AG10803 (cell line): ENCODE measurements around the gene CGB1.
A peak's percentile ranks its signal among the peaks of the same experiment; 100 is the strongest.
"Not testable (repeated sequence)": the region's sequence is repeated elsewhere in the genome, so short reads cannot be mapped to it uniquely, and the experiment has no call there.

Source experiments
- DNase-seq: peaks from one replicate; pipeline ENCODE4 v3.0.0; 2010; ENCODE audit warnings: low read depth
- H3K4me3 ChIP-seq: 2 replicates; pipeline ENCODE4 v1.5.1; 2011; ENCODE audit warnings: mild to moderate bottlenecking, low read length, control low read depth
- TF ChIP-seq, protein P1 (sequence below): conservative IDR thresholded peaks from 2 replicates; pipeline ENCODE4 v1.5.1; 2011; ENCODE audit warnings: mild to moderate bottlenecking, low read length, control low read depth, inconsistent platforms

CGB1 gene

DNA sequence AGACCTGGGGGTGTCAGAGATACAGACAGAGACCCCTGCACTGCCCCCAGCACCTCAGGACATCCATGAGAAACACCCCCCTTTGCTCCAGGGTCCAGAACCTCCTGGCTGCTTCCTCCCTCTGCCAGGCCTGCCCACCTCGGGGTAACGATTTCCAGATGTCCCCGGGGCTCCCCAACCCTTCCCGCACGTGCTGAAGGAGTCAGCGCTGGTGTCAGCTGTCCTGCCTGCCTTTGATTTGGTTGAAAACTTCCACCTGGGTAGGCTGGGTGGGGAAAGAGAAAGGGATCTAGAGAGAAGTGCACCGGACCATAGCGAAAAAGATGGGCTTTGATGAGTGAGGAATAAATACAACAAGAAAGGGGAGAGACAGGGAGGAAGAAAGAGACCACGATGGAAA, 22.4 kb upstream of the CGB1 start:
- H3K4me3 ChIP-seq = no peak overlapping the region
- TF ChIP-seq, protein P1, sequence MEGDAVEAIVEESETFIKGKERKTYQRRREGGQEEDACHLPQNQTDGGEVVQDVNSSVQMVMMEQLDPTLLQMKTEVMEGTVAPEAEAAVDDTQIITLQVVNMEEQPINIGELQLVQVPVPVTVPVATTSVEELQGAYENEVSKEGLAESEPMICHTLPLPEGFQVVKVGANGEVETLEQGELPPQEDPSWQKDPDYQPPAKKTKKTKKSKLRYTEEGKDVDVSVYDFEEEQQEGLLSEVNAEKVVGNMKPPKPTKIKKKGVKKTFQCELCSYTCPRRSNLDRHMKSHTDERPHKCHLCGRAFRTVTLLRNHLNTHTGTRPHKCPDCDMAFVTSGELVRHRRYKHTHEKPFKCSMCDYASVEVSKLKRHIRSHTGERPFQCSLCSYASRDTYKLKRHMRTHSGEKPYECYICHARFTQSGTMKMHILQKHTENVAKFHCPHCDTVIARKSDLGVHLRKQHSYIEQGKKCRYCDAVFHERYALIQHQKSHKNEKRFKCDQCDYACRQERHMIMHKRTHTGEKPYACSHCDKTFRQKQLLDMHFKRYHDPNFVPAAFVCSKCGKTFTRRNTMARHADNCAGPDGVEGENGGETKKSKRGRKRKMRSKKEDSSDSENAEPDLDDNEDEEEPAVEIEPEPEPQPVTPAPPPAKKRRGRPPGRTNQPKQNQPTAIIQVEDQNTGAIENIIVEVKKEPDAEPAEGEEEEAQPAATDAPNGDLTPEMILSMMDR = no peak
- no peak for DNase-seq

DNA sequence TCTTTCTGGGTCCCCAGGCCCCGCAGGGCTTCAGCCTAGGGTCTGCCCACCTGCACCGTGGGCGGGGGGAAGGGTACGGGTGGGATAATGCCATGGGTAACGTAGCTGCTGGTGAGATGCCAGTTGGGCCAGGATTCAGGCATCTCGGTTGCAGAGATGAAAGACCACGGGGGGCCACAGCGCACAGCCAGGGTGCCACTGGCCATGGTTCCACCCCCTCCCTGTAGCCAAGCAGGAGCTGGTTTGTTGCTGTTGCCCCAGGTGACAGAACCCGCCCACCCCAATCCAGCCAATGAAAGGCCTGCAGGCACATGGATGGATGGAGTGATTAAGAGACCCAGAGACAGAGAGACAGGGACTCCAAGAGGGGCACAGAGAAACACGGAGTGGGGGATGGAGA, 21.9 kb upstream of the CGB1 start:
- TF ChIP-seq, protein P1 = no peak
- peak; percentile 53 for DNase-seq
- no peak overlapping the region for H3K4me3 ChIP-seq

DNA sequence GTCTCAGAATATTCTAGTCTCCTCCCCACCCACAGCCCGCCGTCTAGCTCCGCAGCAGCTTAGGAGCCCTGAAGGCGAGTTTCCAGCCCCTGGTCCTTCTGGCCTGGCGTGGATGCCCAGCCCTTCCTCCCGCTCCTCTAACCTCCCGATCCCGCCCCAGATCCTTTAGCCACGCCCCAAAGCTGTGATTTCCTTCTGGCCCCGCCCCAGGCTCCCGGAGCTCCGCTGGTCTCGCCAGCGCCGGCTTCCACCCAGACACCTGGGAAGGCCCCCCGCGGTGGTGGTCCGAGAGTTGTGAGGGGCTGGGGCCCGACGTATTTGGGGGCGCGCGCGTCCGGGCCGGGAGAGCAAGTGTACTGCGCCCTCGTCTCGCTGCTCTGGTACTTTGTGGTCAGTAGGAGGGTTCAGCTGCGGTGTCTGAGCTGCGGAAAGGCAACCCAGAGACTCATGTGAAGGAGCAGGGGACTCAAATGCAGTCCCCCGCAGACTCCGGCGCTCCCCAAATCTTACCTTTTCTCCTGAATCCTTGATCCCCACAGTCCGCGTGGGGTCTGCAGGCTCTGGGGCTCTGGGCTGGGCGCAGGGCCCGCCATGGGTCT, 21.0 kb upstream of the CGB1 start, which contains the start of gene CGB7:
Gene CGB7, minus strand, starts transcription at position 114 of the 599 bp plus-strand sequence. CDS start 2,374 bp downstream, outside the sequence.
- H3K4me3 ChIP-seq = peak within 1 kb of the TSS; percentile 65
- DNase-seq = peak; percentile 56
- TF ChIP-seq, protein P1 = no peak

DNA sequence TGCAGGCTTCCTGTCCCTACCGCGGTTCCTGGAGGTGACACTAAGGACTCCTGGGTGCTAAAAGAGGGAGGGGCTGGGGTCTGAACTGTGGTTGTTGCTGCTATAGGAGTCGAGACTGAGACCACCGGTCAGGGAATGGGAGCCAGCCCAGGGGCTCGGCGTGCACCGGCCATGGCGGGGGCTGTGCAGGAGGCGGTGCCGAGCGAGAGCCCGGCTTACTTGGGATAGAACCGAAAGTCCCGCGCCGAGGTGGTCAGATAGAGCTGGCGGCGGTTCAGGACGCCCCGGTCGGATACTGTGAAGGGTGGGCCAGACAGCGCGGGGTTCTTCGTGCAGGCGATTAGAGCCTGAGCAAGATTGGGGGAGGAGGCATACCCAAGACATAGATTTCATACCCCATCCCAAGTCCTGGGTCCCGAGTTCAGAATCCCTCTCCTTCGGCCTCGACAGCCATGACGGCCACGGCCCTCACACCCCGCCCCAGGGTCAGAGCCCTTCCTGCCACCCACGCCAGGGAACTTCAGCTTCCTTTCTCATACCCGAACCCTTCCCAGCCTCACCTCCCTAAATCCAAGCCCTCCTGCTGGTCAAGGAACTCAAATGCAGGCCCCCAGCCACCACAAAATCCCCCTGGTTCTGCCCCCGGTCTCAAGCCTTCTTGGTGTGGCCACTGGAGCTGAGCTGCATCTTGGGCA, 20.4 kb upstream of the CGB1 start:
- H3K4me3 ChIP-seq = peak overlapping the region; percentile 65
- DNase-seq = not testable (repeated sequence)

DNA sequence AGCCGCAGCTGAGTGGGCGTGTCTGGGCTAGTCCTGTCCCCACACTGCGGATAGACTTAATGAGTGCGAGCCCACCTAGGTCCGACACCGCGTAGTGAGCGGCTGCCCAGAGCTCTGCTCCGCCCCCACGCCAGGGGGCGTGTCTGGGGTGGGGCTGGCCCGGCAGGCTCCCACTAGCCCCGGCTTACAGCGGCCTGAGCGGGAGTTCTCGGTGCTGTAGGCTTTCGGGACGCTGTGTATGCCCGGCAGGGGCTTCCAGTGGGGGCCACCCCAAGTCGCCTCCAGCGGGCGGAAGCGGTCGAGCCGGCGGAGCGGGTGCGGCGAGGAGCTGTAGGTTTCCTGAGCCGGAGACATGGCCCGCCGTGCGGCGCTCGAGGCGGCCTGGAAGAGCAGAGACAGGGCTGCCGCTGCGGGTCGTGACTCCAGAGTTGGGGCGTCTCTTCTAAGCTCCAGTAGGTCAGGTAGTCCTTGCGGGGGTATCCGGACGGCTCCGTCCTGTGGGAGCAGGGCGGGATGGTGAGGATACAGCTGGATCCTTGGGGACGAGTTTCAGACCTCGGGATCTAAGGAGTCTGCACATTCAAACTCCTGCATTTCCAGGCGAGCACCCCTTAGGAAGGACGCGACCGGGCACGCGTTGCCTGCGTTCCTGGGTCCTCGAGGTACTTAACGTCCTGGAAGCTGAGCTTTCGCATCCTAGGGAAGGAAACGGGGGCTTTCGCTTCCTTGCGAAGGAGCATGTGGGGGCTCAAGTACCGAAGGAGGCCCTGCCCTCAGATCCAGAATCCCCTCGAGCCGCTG, 19.6 kb upstream of the CGB1 start:
- peak; percentile 37 for DNase-seq
- TF ChIP-seq, protein P1 = peak; percentile 31; the same call in 1 of the 2 replicates
- H3K4me3 ChIP-seq = peak overlapping the region; percentile 65

DNA sequence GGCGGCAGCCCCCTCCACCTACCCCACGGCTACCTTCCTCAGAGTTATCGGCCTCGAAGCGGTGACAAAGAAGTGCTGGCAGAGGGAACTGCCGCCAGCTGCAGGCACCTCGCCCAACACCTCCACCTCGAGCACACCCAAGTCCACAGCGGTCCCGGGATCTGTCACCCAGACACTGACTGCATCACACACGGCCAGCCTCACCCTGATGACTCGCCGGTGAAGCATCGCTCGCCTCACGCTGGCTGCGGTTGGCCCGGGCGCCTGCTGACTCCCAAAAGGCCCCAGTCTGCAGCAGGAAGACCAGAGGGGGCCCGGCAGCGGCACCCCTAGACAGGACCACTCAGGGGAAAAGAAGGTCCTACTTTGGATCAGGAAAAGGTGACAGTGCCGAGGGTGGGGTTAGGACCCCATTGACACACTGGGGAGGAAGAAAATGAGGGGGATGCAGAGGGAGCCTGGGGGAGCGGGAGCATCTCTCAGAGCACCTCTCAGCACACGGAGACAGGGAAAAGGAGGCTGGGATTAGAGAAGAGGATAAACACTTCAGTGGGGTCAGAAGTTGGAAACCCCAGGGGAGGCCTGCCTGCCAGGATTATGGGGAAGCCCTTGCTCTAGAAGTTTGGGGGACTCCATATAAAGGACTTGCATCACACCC, 13.8 kb upstream of the CGB1 start:
- H3K4me3 ChIP-seq = not testable (repeated sequence)
- peak; percentile 46 for DNase-seq

DNA sequence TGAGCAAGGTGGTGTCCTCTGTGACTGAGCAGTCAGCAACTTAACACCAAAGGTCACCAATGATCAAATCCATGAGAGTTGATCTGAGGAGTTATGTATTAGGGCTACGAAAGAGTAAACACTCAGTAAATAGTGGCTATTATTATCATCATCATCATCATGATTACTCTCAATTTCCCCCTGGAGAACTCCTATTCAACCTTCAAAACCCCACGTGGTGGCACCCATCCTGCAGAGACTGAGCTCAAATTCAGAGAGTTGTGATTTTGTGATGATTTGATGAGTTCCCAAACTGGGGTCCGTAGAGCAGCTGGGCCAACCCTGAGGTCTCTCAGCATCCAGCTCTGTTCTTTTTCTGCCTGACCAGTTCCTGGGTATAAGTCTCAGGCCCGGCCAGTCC, 13.1 kb upstream of the CGB1 start:
- not testable (repeated sequence) for DNase-seq

DNA sequence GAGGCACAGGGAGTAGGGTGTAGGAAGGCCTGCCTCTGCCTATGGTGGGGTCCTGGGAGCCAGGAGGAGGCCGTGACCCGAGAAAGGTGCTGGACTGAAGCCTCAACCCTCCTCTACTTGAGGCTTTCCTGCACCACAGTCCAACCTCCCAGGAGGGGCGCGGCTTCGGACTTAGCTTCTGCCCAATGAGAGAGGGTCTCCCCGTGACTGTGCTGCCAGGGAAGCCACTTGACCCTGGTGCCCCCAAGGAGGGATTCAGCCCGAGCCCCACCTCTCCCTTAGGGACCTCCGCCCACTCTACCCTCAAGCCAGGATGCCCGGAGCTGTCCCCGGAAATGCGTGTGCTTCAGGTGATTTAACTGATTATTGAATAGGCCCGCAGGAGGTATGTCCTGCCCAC, 12.3 kb upstream of the CGB1 start, which contains the start of gene CGB8:
Gene CGB8, minus strand, starts transcription at position 101 of the 400 bp plus-strand sequence. CDS start 372 bp downstream, outside the sequence.
- not testable (repeated sequence) for H3K4me3 ChIP-seq, DNase-seq

More for the DNA sequence above, 13.1 kb upstream of the CGB1 start:
- not testable (repeated sequence) for H3K4me3 ChIP-seq

DNA sequence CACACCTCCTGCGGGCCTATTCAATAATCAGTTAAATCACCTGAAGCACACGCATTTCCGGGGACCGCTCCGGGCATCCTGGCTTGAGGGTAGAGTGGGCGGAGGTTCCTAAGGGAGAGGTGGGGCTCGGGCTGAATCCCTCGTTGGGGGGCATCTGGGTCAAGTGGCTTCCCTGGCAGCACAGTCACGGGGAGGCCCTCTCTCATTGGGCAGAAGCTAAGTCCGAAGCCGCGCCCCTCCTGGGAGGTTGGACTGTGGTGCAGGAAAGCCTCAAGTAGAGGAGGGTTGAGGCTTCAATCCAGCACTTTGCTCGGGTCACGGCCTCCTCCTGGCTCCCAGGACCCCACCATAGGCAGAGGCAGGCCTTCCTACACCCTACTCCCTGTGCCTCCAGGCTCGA, 6.9 kb upstream of the CGB1 start, which contains the start of gene CGB5:
Gene CGB5, plus strand, starts transcription at position 301 of the 400 bp plus-strand sequence. CDS start 362 bp downstream, outside the sequence.
- not testable (repeated sequence) for DNase-seq, H3K4me3 ChIP-seq

DNA sequence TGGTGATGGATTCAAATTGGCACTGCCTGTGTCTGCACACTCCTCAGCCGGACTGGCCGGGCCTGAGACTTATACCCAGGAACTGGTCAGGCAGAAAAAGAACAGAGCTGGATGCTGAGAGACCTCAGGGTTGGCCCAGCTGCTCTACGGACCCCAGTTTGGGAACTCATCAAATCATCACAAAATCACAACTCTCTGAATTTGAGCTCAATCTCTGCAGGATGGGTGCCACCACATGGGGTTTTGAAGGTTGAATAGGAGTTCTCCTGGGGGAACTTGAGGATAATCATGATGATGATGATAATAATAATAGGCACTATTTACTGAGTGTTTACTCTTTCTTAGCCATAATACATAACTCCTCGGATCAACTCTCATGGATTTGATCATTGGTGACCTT, 6.0 kb upstream of the CGB1 start:
- not testable (repeated sequence) for H3K4me3 ChIP-seq, DNase-seq
